CD14-positive monocyte (primary cell): ENCODE measurements around the gene SSBP3. TPM values are rescaled to one million over a fixed set of nuclear protein-coding genes. Genes with fewer than 3 reads are reported as not detected.

ENCODE experiments used
- DNase-seq, 3 donors: peaks; one replicate each; pipeline ENCODE4 v3.0.0-alpha.2; 2011 to 2022
- H2AFZ ChIP-seq: 2 replicates; pipeline ENCODE4 v1.6.0; 2012; ENCODE audit warnings: mild to moderate bottlenecking, low read depth, low read length, inconsistent platforms; ENCODE audit not compliant: insufficient read depth, poor library complexity, severe bottlenecking
- H3K27ac ChIP-seq, 2 donors: 1 replicate in 1 of 2; 2 replicates in 1 of 2; pipeline ENCODE4 v1.5.1; 2012 to 2013; ENCODE audit warnings: low read length in 2 of 2, control low read depth in 1 of 2, inconsistent platforms in 1 of 2, low read depth in 1 of 2, mild to moderate bottlenecking in 1 of 2
- H3K27me3 ChIP-seq, 2 donors: one replicate each; pipeline versions ENCODE4 v1.6.0 to v1.6.1; 2011 to 2013; ENCODE audit warnings: low read length in 2 of 2; ENCODE audit not compliant: control insufficient read depth in 2 of 2, insufficient read depth in 2 of 2
- H3K36me3 ChIP-seq, 2 donors: replicated peaks in 1 of 2; 1 replicate in 1 of 2; 2 replicates in 1 of 2; pipeline versions ENCODE4 v1.5.1 to v1.6.1; 2012 to 2013; ENCODE audit warnings: low read length in 2 of 2, control low read depth in 1 of 2, inconsistent platforms in 1 of 2, mild to moderate bottlenecking in 1 of 2; ENCODE audit not compliant: insufficient read depth in 2 of 2, control insufficient read depth in 1 of 2
- H3K4me1 ChIP-seq, 2 donors: 1 replicate in 1 of 2; 2 replicates in 1 of 2; pipeline versions ENCODE4 v1.5.1 to v1.6.1; 2012 to 2013; ENCODE audit warnings: low read length in 2 of 2, control low read depth in 1 of 2, inconsistent platforms in 1 of 2, mild to moderate bottlenecking in 1 of 2, moderate library complexity in 1 of 2; ENCODE audit not compliant: insufficient read depth in 2 of 2, control insufficient read depth in 1 of 2
- H3K4me2 ChIP-seq: replicated peaks from 2 replicates; pipeline ENCODE3; 2012; ENCODE audit warnings: low read length, moderate library complexity, mild to moderate bottlenecking; ENCODE audit not compliant: poor library complexity, severe bottlenecking; ENCODE audit errors: extremely low read depth
- H3K4me3 ChIP-seq, 3 experiments: fragments of 200-600 bp in 1 of 3; sonication (generic) in 1 of 3; replicated peaks in 1 of 3; 1 replicate in 2 of 3; 2 replicates in 1 of 3; pipeline ENCODE4 v1.5.1; 2011 to 2013; ENCODE audit warnings: low read length in 3 of 3, mild to moderate bottlenecking in 3 of 3, control low read depth in 2 of 3, low read depth in 2 of 3, inconsistent platforms in 1 of 3, moderate library complexity in 1 of 3
- H3K79me2 ChIP-seq: 2 replicates; pipeline ENCODE4 v1.6.0; 2012; ENCODE audit warnings: mild to moderate bottlenecking, control low read depth, inconsistent platforms, low read length, moderate library complexity; ENCODE audit not compliant: insufficient read depth
- H3K9ac ChIP-seq: 2 replicates; pipeline ENCODE4 v1.6.0; 2017; ENCODE audit warnings: low read length, mild to moderate bottlenecking; ENCODE audit not compliant: insufficient read depth, poor library complexity, severe bottlenecking
- H3K9me3 ChIP-seq, 2 donors: replicated peaks in 1 of 2; 1 replicate in 1 of 2; 2 replicates in 1 of 2; pipeline versions ENCODE4 v1.5.1 to v1.6.1; 2012 to 2013; ENCODE audit warnings: low read length in 2 of 2, control low read depth in 1 of 2; ENCODE audit not compliant: control insufficient read depth in 1 of 2, insufficient read depth in 1 of 2
- H4K20me1 ChIP-seq: 2 replicates; pipeline ENCODE4 v1.6.0; 2012; ENCODE audit warnings: mild to moderate bottlenecking, low read length, control low read depth, moderate library complexity; ENCODE audit not compliant: insufficient read depth
- H3K27ac Mint-ChIP-seq, 7 donors: one replicate each; pipeline ENCODE4 v1.8.0; 2020; ENCODE audit warnings: mild to moderate bottlenecking in 7 of 7, mixed read lengths in 7 of 7, moderate library complexity in 6 of 7, inconsistent platforms in 2 of 7
- H3K27me3 Mint-ChIP-seq, 3 donors: one replicate each; pipeline ENCODE4 v1.8.0; 2021 to 2022; ENCODE audit warnings: low read depth in 3 of 3, mild to moderate bottlenecking in 3 of 3, mixed read lengths in 3 of 3, moderate library complexity in 3 of 3, inconsistent platforms in 1 of 3
- H3K36me3 Mint-ChIP-seq, 2 donors: one replicate each; pipeline ENCODE4 v1.8.0; 2020; ENCODE audit warnings: mixed read lengths in 2 of 2, inconsistent platforms in 1 of 2, mild to moderate bottlenecking in 1 of 2
- H3K4me1 Mint-ChIP-seq: one replicate; pipeline ENCODE4 v1.8.0; 2020; ENCODE audit warnings: mild to moderate bottlenecking, mixed read lengths
- H3K4me3 Mint-ChIP-seq, 2 donors: one replicate each; pipeline ENCODE4 v1.8.0; 2020; ENCODE audit warnings: mild to moderate bottlenecking in 2 of 2, mixed read lengths in 2 of 2, moderate library complexity in 1 of 2
- H3K9me3 Mint-ChIP-seq, 7 donors: one replicate each; pipeline ENCODE4 v1.8.0; 2020 to 2022; ENCODE audit warnings: mixed read lengths in 7 of 7, mild to moderate bottlenecking in 6 of 7, moderate library complexity in 6 of 7, inconsistent platforms in 2 of 7
- CTCF ChIP-seq: fragments of 200-600 bp; IDR thresholded peaks from one replicate; pipeline ENCODE4 v1.8.0; 2022; ENCODE audit warnings: antibody characterized with exemption, mild to moderate bottlenecking
- WGBS: methylation state at CpG from one replicate; pipeline ENCODE4 v1.1.5; 2013; ENCODE audit warnings: missing lambda C conversion rate; ENCODE audit not compliant: insufficient coverage; 5-methylcytosine and 5-hydroxymethylcytosine counted together
- intact Hi-C, 2 donors: fragments of 100-400 bp; cut with micrococcal nuclease; formaldehyde crosslinking; loops; one replicate each; pipeline versions ENCODE4 v1.15.0 to v1.15.1; 2023
- polyA plus RNA-seq, 3 donors: library from polyadenylated mRNA; depleted of rRNA in 1 of 3; unstranded in 2 of 3; stranded (reverse) in 1 of 3; fragments of 300-500 nt in 2 of 3; fragments of >200 nt in 1 of 3; fragmentation: Illumina TruSeq in 2 of 3; gene quantifications; 1 replicate in 2 of 3; 2 replicates in 1 of 3; pipeline ENCODE4 v1.2.3, GENCODE V29; 2012 to 2021

SSBP3 gene
- polyA plus RNA-seq, 3 donors, result 4.1 to 30.7 (median 4.3) TPM

DNA sequence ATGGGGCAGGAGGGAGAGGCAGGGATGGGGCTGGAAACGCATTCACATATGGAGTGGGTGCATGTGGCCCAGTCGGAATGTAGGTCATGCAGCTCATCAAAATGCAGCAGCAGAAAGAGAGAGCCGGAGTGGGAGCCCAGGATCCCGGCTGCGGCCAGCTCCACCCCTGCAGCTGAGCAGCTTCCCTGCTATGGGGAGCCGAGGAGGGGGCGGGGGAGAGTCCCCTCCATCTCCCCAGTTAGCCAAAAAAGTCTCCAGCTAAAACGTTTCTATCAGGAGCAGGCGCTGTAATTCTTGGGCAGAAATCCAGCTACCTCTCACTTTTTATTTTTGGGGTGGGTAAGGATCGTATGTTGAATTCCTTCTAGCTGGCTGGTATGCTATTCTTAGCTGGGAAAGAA lies 166.6 kb downstream of the SSBP3 start:
- H3K79me2 ChIP-seq, result no peaks in the 10 kb centered on the region
- peaks cover 0 to 1% (median 0%) of the 10 kb centered on the region in 3 donors for H3K27me3 Mint-ChIP-seq
- peak overlapping the region in 5 of 7 donors; percentile 38 to 87 (median 84) for H3K27ac Mint-ChIP-seq
- no peak overlapping the region for H3K4me2 ChIP-seq
- H3K4me3 Mint-ChIP-seq, result no peak overlapping the region
- no peaks in the 10 kb centered on the region for H4K20me1 ChIP-seq
- TF ChIP-seq CTCF, result no peak
- H3K27ac ChIP-seq, result peak overlapping the region; percentile 30 to 74
- peaks cover 21 to 22% of the 10 kb centered on the region in 2 donors for H3K4me1 ChIP-seq
- peaks cover 28 to 59% of the 10 kb centered on the region in 2 donors for H3K36me3 Mint-ChIP-seq
- WGBS, result 100% methylated on average over 6 of the region's 10 CpGs
- no peak overlapping the region for H3K9ac ChIP-seq
- H3K9me3 Mint-ChIP-seq, result no peaks in the 10 kb centered on the region
- no peaks in the 10 kb centered on the region for H3K9me3 ChIP-seq
- no peak for DNase-seq
- H3K27me3 ChIP-seq, result no peaks in the 10 kb centered on the region
- H2AFZ ChIP-seq, result no peak overlapping the region
- intact Hi-C loops, result no loop called here
- H3K36me3 ChIP-seq, result peaks cover 5 to 28% of the 10 kb centered on the region in 2 donors
- H3K4me3 ChIP-seq, result no peak overlapping the region
- H3K4me1 Mint-ChIP-seq, result peaks cover 26% of the 10 kb centered on the region

DNA sequence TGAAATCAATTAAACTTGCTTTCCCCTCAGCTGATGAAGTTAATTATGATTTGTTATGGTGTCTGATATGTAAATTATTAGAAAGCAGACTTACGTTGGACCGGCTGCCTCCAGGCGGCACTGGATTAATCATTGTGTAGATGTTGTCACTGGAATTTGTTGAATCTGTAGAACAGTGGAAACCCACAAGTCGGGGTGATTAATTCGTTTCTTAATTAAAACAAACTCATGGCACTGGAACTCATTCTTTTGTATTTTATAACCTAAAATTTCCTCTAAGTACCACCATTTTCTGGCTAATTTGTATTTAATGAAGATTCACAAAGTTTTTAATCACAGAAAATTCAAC lies 167.2 kb downstream of the SSBP3 start:
- TF ChIP-seq CTCF, result no peak
- Mint-ChIP-seq H3K4me3 (peak overlapping the region in 1 of 2 donors; percentile 76), H3K27ac (peak overlapping the region; percentile 62 to 91 (median 84)), H3K4me1 (peaks cover 26% of the 10 kb centered on the region), H3K36me3 (peaks cover 26 to 54% of the 10 kb centered on the region in 2 donors), H3K9me3 (no peaks in the 10 kb centered on the region), H3K27me3 (peaks cover 0 to 1% (median 0%) of the 10 kb centered on the region in 3 donors)
- Histone ChIP-seq H3K4me3 (no peak overlapping the region), H4K20me1 (no peaks in the 10 kb centered on the region), H3K27ac (peak overlapping the region; percentile 53 to 74), H3K9me3 (no peaks in the 10 kb centered on the region), H3K4me1 (peaks cover 21 to 22% of the 10 kb centered on the region in 2 donors), H3K4me2 (peak overlapping the region; percentile 38), H2AFZ (no peak overlapping the region), H3K36me3 (peaks cover 5 to 28% of the 10 kb centered on the region in 2 donors), H3K79me2 (no peaks in the 10 kb centered on the region), H3K9ac (peak overlapping the region; percentile 49), H3K27me3 (no peaks in the 10 kb centered on the region)
- peak in 2 of 3 donors; percentile 12 to 14 for DNase-seq
- WGBS, result 39% methylated on average over 3 of the region's 5 CpGs
- intact Hi-C loops, result no loop called here
